NT2/D1 (cell line): ENCODE results near the gene PLCG1.

ENCODE experiments used
- SUZ12 ChIP-seq: IDR thresholded peaks from 2 replicates; pipeline ENCODE4 v1.6.1; 2011; ENCODE audit not compliant: insufficient read length, insufficient read depth; ENCODE audit errors: extremely low read depth
- YY1 ChIP-seq: IDR thresholded peaks from 2 replicates; pipeline ENCODE4 v1.6.1; 2011; ENCODE audit not compliant: insufficient read length, insufficient read depth
- ZNF274 ChIP-seq: IDR thresholded peaks from 2 replicates; pipeline ENCODE4 v1.6.1; 2011; ENCODE audit warnings: mild to moderate bottlenecking, low read depth, low read length

DNA sequence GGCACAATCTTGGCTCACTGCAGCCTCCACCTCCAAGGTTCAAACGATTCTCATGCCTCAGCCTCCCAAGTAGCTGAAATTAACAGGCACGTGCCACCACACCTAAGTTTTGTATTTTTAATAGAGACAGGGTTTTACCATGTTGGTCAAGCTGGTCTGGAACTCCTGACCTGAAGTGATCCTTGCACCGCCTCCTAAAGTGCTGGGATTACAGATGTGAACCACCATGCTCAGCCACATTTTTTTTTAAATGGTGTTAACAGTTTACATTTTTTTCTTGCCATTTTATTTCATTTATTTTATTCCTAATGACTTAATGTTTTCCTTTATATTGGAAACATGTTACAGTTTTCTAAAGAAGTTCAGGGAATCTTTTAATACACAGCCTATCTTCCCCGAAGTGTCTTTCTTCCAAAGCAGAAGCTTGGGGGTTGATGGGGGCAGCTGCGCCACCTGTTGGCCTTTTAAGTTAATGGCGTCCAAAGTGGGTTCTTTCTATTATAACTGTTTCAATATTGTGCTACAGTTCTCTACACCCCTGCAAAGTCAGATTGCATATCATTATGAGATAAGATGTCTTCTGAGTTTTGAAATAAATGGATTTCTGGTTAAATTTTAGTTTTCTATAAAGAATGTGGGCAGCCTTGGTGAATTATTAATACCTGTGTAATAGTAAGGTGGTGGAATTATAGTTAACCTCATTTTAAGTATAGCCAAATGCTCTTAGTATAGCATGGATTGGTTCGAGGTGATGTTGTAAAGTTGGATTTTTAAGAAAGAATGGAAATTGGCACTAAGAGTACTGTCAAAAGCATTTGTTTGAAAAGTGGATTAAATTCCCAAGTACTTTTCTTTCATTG lies 42.0 kb upstream of the PLCG1 start:
- no peak for TF ChIP-seq ZNF274
- TF ChIP-seq SUZ12, result no peak
- no peak for TF ChIP-seq YY1
